WI38 (cell line): ENCODE results near the gene ADH1B.

ENCODE experiments used
- H3K4me3 ChIP-seq: 2 replicates; pipeline ENCODE4 v1.5.1; 2011; ENCODE audit warnings: low read depth, mild to moderate bottlenecking, control low read depth, low read length
- TF ChIP-seq, protein P1 (sequence below): IDR thresholded peaks from 2 replicates; pipeline ENCODE4 v1.5.1; 2012; ENCODE audit warnings: low read depth, mild to moderate bottlenecking, control low read depth, low read length

Gene ADH1B

DNA sequence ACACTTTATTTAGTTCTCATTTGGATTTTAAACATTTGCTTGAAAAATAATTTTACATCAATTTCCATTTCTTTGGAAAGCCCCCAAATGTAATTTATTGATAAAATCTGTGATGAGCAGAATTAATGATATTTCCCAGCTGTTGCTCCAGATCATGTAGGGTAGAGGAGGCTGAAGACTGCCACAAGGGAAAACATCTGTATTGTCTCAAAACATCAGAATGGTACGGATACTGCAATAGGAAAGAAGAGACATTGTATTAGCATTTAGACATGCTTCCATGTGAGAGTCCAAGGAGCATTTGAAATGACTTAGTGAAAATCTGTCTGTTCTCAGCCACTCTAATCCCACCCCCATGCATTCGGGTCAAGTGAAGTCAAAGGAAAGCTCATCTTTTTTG is 44.8 kb downstream of the ADH1B start:
- TF ChIP-seq, protein P1, sequence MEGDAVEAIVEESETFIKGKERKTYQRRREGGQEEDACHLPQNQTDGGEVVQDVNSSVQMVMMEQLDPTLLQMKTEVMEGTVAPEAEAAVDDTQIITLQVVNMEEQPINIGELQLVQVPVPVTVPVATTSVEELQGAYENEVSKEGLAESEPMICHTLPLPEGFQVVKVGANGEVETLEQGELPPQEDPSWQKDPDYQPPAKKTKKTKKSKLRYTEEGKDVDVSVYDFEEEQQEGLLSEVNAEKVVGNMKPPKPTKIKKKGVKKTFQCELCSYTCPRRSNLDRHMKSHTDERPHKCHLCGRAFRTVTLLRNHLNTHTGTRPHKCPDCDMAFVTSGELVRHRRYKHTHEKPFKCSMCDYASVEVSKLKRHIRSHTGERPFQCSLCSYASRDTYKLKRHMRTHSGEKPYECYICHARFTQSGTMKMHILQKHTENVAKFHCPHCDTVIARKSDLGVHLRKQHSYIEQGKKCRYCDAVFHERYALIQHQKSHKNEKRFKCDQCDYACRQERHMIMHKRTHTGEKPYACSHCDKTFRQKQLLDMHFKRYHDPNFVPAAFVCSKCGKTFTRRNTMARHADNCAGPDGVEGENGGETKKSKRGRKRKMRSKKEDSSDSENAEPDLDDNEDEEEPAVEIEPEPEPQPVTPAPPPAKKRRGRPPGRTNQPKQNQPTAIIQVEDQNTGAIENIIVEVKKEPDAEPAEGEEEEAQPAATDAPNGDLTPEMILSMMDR: no peak
- no peak overlapping the region for H3K4me3 ChIP-seq

DNA sequence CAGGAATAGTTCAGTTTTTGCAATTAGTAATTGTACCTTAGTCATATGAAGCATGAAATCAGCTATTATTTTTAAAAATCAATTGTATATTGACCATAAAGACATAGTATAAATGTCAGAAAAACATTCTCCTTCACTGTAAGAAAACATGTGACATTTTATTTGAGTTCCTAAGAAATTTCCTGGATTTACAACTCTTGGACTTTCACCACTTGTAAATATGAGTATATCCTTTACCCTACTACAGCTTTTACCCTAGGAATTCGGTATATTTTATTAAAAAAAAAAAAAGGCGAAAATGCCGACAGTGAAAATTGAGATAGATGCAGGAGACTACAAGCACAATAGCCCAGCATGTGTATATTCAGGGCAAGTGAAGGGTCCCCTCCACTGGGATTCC is 45.3 kb downstream of the ADH1B start:
- H3K4me3 ChIP-seq: no peak overlapping the region
- TF ChIP-seq, protein P1: no peak

DNA sequence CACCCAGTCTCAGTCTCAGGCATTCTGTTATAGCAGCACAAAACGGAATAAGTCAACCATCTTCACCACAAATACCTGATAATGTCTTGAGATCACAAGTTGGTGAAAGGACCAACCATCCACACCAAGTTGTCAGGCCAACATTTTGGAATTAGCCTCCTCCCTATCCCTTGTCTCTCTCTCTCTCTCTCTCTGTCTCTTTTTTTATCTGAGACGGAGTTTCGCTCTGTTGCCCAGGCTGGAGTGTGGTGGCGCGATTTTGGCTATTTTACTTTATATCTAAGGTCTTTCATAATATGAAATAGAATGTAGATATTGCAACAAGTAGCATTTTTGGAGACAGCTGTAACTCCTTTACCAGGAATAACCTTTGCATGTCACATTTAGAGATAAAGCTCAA is 46.2 kb downstream of the ADH1B start:
- TF ChIP-seq, protein P1: no peak
- H3K4me3 ChIP-seq: no peak overlapping the region

DNA sequence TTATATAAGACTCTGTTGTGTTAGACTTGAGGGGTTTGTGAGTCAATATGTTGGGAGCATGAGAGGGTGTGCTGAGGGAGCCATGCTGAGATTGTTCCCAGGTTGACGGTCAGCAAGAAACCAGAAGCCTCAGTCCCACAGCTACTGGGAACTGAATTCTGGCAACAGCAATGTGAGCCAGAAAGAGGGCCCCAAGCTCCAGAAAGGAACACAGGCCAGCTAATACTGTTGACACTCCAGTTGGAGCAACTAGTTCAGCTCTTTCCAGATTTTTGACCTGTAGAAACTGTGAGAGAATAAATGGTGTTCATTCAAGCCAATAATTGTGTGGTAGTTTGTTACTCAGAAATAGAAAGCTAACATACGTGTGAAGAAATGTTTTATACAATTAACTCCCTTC is 47.5 kb downstream of the ADH1B start:
- H3K4me3 ChIP-seq: no peak overlapping the region
- TF ChIP-seq, protein P1: no peak

DNA sequence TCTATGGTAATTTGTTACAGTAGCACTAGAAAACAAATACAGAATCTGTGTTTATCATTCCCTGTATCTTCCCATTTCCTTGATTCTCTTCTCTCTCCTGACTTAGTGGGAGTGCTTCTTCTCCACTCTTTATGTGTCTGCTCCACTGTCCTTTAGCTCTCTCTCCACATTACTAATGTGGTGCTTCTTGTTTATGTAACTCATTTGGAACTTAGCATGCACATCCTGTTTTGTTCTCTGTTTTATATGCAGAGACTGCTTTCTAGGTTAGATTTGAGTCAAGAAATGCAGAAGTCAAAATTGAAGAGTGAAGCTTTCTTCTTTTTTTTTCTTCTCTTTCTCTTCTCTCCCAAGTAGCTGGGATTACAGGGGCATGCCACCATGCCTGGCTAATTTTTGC is 56.3 kb downstream of the ADH1B start:
- H3K4me3 ChIP-seq: no peak overlapping the region
- TF ChIP-seq, protein P1: no peak
